Adrenal gland (tissue), 12 donors: Measurements from ENCODE around the gene SH3BP2. TPM values are rescaled to one million over a fixed set of nuclear protein-coding genes. Genes with fewer than 3 reads are reported as not detected.

Source experiments
- DNase-seq, 7 donors: peaks; one replicate each; pipeline ENCODE4 v3.0.0-alpha.2; 2019 to 2020
- H3K27ac ChIP-seq, 5 donors: fragments of 200-600 bp; sonication (generic) in 4 of 5; 1 replicate in 3 of 5; 2 replicates in 2 of 5; pipeline versions ENCODE4 v1.5.1 to v1.8.0; 2016 to 2020; ENCODE audit warnings: mild to moderate bottlenecking in 1 of 5
- H3K27me3 ChIP-seq: fragments of 200-600 bp; 2 replicates; pipeline ENCODE4 v1.8.0; 2021
- H3K36me3 ChIP-seq, 2 donors: fragments of 200-600 bp; replicated peaks in 1 of 2; 1 replicate in 1 of 2; 2 replicates in 1 of 2; pipeline versions ENCODE4 v1.5.1 to v1.8.0; 2018 to 2022
- H3K4me1 ChIP-seq, 2 donors: fragments of 200-600 bp; replicated peaks in 1 of 2; 1 replicate in 1 of 2; 2 replicates in 1 of 2; pipeline versions ENCODE4 v1.5.1 to v1.8.0; 2018 to 2021
- H3K4me3 ChIP-seq, 4 donors: fragments of 200-600 bp; sonication (generic) in 3 of 4; one replicate each; pipeline ENCODE4 v1.5.1; 2016 to 2018
- H3K9me3 ChIP-seq, 3 donors: fragments of 200-600 bp; sonication (generic) in 1 of 3; replicated peaks in 1 of 3; 1 replicate in 2 of 3; 2 replicates in 1 of 3; pipeline versions ENCODE4 v1.5.1 to v1.8.0; 2016 to 2021
- CTCF ChIP-seq, 6 experiments: fragments of 450-650 bp in 4 of 6; fragments of 200-600 bp in 2 of 6; sonication (generic) in 1 of 6; IDR thresholded peaks; 1 replicate in 5 of 6; 2 replicates in 1 of 6; pipeline versions ENCODE4 v1.5.1 to v1.8.0; 2016 to 2021; ENCODE audit warnings: antibody characterized with exemption in 6 of 6, mild to moderate bottlenecking in 2 of 6, moderate library complexity in 1 of 6
- POLR2A ChIP-seq, 2 donors: fragments of 450-650 bp; IDR thresholded peaks; one replicate each; pipeline ENCODE4 v1.6.1; 2017; ENCODE audit warnings: antibody characterized with exemption in 2 of 2, mild to moderate bottlenecking in 2 of 2, moderate library complexity in 1 of 2
- WGBS, 4 donors: extraction: QIAGEN DNeasy Blood & Tissue Kit in 2 of 4; methylation state at CpG; one replicate each; pipeline versions ENCODE4 v1.1.5 to v1.1.7; 2013 to 2017; 5-methylcytosine and 5-hydroxymethylcytosine counted together
- intact Hi-C, 2 donors: fragments of 100-400 bp; cut with DNase I; formaldehyde crosslinking; loops; one replicate each; pipeline versions ENCODE4 v1.14.1 to v1.15.0; 2022 to 2023
- polyA plus RNA-seq, 3 donors: library from polyadenylated mRNA; stranded (reverse); fragments of 200-250 nt in 2 of 3; fragments of 350-450 nt in 1 of 3; fragmentation: Illumina TruSeq in 1 of 3; extraction: RNeasy Lipid Tissue Mini Kit (QIAGEN cat#74804) in 1 of 3; gene quantifications; one replicate each; pipeline ENCODE4 v1.2.3, GENCODE V29; 2013 to 2014
- total RNA-seq, 9 donors: library from RNA; depleted of rRNA in 4 of 9; stranded (reverse); fragments of >200 nt in 4 of 9; fragments of 120-200 nt in 1 of 9; fragmentation: NEBNext Ultra II Directional in 1 of 9; extraction: Animal tissue kit (Norgen Biotek cat#: 25700) in 1 of 9; gene quantifications; one replicate each; pipeline versions ENCODE4 v1.1.0 to v1.2.4, GENCODE V29; 2013 to 2023
- donor health status: healthy with polysubstance abuse.
- donor health status: Bipolar disorder and iron deficiency.
- donor health status: DM: yes; HTN: yes; CAD: no.
- donor health status: DM: no; HTN: no; CAD: no.
- donor health status: DM: no; HTN: no; CAD: no.
- donor health status: DM: yes; HTN: yes; CAD: no.

SH3BP2 gene
- total and polyA plus RNA-seq, 12 donors, result 7.7 to 160 (median 36.3) TPM

- 52 to 65% (median 57%) methylated on average over 10 of the region's 10 CpGs for WGBS, 4 donors
- no peaks in the 10 kb centered on the region for H3K36me3 ChIP-seq
- intact Hi-C loops, result no loop called here
- peaks cover 40 to 98% of the 10 kb centered on the region in 2 donors for H3K4me1 ChIP-seq
- no peak for TF ChIP-seq POLR2A (IDR thresholded peaks at IDR 0.05)
- TF ChIP-seq CTCF (IDR thresholded peaks at IDR 0.05), result no peak
- H3K27ac ChIP-seq, result peak overlapping the region in 4 of 5 donors; percentile 19 to 79 (median 48)
- H3K27me3 ChIP-seq, result no peaks in the 10 kb centered on the region
- peak in 1 of 7 donors; percentile 23 for DNase-seq
- no peaks in the 10 kb centered on the region for H3K9me3 ChIP-seq
- peak overlapping the region in 1 of 4 donors; percentile 31 for H3K4me3 ChIP-seq
Measured at GRCh38 chr4:2867758-2868491, 75.0 kb downstream of the SH3BP2 start.

- DNase-seq, result no peak
- H3K4me1 ChIP-seq, result peaks cover 39 to 98% of the 10 kb centered on the region in 2 donors
Measured at GRCh38 chr4:2868877-2869487, 76.1 kb downstream of the SH3BP2 start.

GRCh38 chr4:2869659-2870058 lies 76.8 kb downstream of the SH3BP2 start:
- intact Hi-C loops, result no loop called here
- Histone ChIP-seq H3K27me3 (no peaks in the 10 kb centered on the region), H3K9me3 (no peaks in the 10 kb centered on the region), H3K4me1 (peaks cover 39 to 97% of the 10 kb centered on the region in 2 donors), H3K27ac (peak overlapping the region in 3 of 5 donors; percentile 32 to 79 (median 59)), H3K36me3 (no peaks in the 10 kb centered on the region), H3K4me3 (peak overlapping the region in 1 of 4 donors; percentile 25)
- DNase-seq, result no peak
- TF ChIP-seq POLR2A (IDR thresholded peaks at IDR 0.05) (no peak), CTCF (IDR thresholded peaks at IDR 0.05) (no peak)
- 29 to 37% (median 35%) methylated on average over 6 of the region's 6 CpGs for WGBS, 4 donors

More at GRCh38 chr4:2868877-2869487, 76.1 kb downstream of the SH3BP2 start:
- WGBS, 4 donors, result 62 to 74% (median 69%) methylated on average over 12 of the region's 12 CpGs
- intact Hi-C loops, result no loop called here
- Histone ChIP-seq H3K9me3 (no peaks in the 10 kb centered on the region), H3K27me3 (no peaks in the 10 kb centered on the region), H3K27ac (peak overlapping the region in 3 of 5 donors; percentile 15 to 79 (median 59)), H3K4me3 (peak overlapping the region in 1 of 4 donors; percentile 31), H3K36me3 (no peaks in the 10 kb centered on the region)
- TF ChIP-seq CTCF (IDR thresholded peaks at IDR 0.05) (no peak), POLR2A (IDR thresholded peaks at IDR 0.05) (no peak)

- DNase-seq, result no peak
- Histone ChIP-seq H3K9me3 (no peaks in the 10 kb centered on the region), H3K27ac (peak overlapping the region in 3 of 5 donors; percentile 39 to 79 (median 59)), H3K36me3 (no peaks in the 10 kb centered on the region), H3K4me1 (peaks cover 37 to 97% of the 10 kb centered on the region in 2 donors), H3K4me3 (peak overlapping the region in 1 of 4 donors; percentile 25), H3K27me3 (no peaks in the 10 kb centered on the region)
- WGBS, 4 donors, result 29 to 54% (median 35%) methylated on average over 2 of the region's 2 CpGs
- TF ChIP-seq CTCF (IDR thresholded peaks at IDR 0.05), result no peak
- TF ChIP-seq POLR2A (IDR thresholded peaks at IDR 0.05), result no peak
- intact Hi-C loops, result no loop called here
Measured at GRCh38 chr4:2870082-2870481, 77.2 kb downstream of the SH3BP2 start.
